Panc1 (cell line): ENCODE data around the gene CHSY3. TPM values are rescaled to one million over a fixed set of nuclear protein-coding genes. Genes with fewer than 3 reads are reported as not detected.

Source experiments
- ATAC-seq: fragments of 200-7000 bp; cut with Tn5 transposase; 2 replicates; pipeline ENCODE4 v1.9.1; 2020; ENCODE audit warnings: mild to moderate bottlenecking, moderate library complexity
- BruUV-seq: library from RNA; stranded (reverse); fragments of 400-500 nt; replicated peaks from 2 replicates; lab custom pipeline; 2021; lab: Mats Ljungman, UMichigan
- CTCF ChIA-PET: fragments of 300-600 bp; sonication (Branson Sonifier 250); formaldehyde crosslinking; loops from one replicate; lab custom pipeline; 2022; ENCODE audit warnings: antibody characterized with exemption; lab: Charles Lee
- POLR2A ChIA-PET: fragments of 300-600 bp; sonication (Branson Sonifier 250); formaldehyde crosslinking; loops from one replicate; lab custom pipeline; 2022; ENCODE audit warnings: antibody characterized with exemption; lab: Charles Lee
- DNase-seq: peaks from one replicate; pipeline ENCODE4 v3.0.0-alpha.2; 2010; ENCODE audit warnings: low read depth, low spot score
- H3K27ac ChIP-seq: 2 replicates; pipeline ENCODE4 v1.5.1; 2011; ENCODE audit warnings: mild to moderate bottlenecking, low read length, inconsistent platforms
- H3K27me3 ChIP-seq: fragments of 200-500 bp; sonication (Bioruptor generic); 2 replicates; pipeline ENCODE4 v1.6.0; 2014; ENCODE audit warnings: low read length, inconsistent platforms; ENCODE audit not compliant: control insufficient read depth, insufficient read depth
- H3K36me3 ChIP-seq: fragments of 200-500 bp; sonication (Bioruptor generic); 2 replicates; pipeline ENCODE4 v1.5.1; 2014; ENCODE audit warnings: inconsistent platforms, mild to moderate bottlenecking, low read length, moderate library complexity; ENCODE audit not compliant: control insufficient read depth, insufficient read depth
- H3K4me1 ChIP-seq: 2 replicates; pipeline ENCODE4 v1.5.1; 2011; ENCODE audit warnings: inconsistent platforms, mild to moderate bottlenecking, low read length, moderate library complexity; ENCODE audit not compliant: control insufficient read depth, insufficient read depth
- H3K4me3 ChIP-seq, 2 experiments: 2 replicates each; pipeline ENCODE4 v1.5.1; 2011 to 2012; ENCODE audit warnings: low read depth in 2 of 2, low read length in 2 of 2, mild to moderate bottlenecking in 2 of 2, inconsistent platforms in 1 of 2, moderate library complexity in 1 of 2
- H3K9me3 ChIP-seq: fragments of 200-500 bp; sonication (Bioruptor generic); 2 replicates; pipeline ENCODE4 v1.5.1; 2014; ENCODE audit warnings: low read depth, mild to moderate bottlenecking, inconsistent platforms, low read length, moderate library complexity; ENCODE audit not compliant: control insufficient read depth, insufficient read depth
- POLR2AphosphoS5 ChIP-seq: IDR thresholded peaks from 2 replicates; pipeline ENCODE4 v1.6.1; 2012; ENCODE audit warnings: mild to moderate bottlenecking, low read depth, low read length, moderate library complexity
- SIN3A ChIP-seq: IDR thresholded peaks from 2 replicates; pipeline ENCODE4 v1.6.1; 2012; ENCODE audit warnings: low read depth, mild to moderate bottlenecking, low read length, moderate library complexity, borderline replicate concordance; ENCODE audit not compliant: insufficient read depth
- TCF7L2 ChIP-seq: IDR thresholded peaks from 2 replicates; pipeline ENCODE4 v1.6.1; 2011; ENCODE audit warnings: mild to moderate bottlenecking, low read depth, low read length, inconsistent platforms
- in situ Hi-C: cut with HindIII; loops from 2 replicates; pipeline ENCODE4 v1.10.0; 2016; ENCODE audit warnings: low sequenced_read_pairs, low pct_unique_long_range_greater_than_20kb
- intact Hi-C: fragments of 100-400 bp; cut with micrococcal nuclease; formaldehyde crosslinking; loops from one replicate; pipeline ENCODE4 v1.10.0; 2022; ENCODE audit not compliant: unreplicated experiment
- total RNA-seq: library from RNA; stranded (reverse); gene quantifications from one replicate; pipeline ENCODE4 v1.2.1, GENCODE V29; 2021; ENCODE audit not compliant: unreplicated experiment
- TF ChIP-seq, protein P1 (sequence below): fragments of 450-650 bp; IDR thresholded peaks from 2 replicates; pipeline ENCODE4 v1.5.1; 2017; ENCODE audit warnings: mild to moderate bottlenecking
- TF ChIP-seq, protein P2 (sequence below), 2 experiments: IDR thresholded peaks; 2 replicates each; pipeline ENCODE4 v1.6.1; 2011 to 2012; ENCODE audit warnings: low read depth in 2 of 2, control low read depth in 1 of 2, low read length in 1 of 2, mild to moderate bottlenecking in 1 of 2, moderate library complexity in 1 of 2; ENCODE audit not compliant: insufficient read depth in 1 of 2

CHSY3 gene
- total RNA-seq, 1 experiment from 2014 or later, result not detected

DNA sequence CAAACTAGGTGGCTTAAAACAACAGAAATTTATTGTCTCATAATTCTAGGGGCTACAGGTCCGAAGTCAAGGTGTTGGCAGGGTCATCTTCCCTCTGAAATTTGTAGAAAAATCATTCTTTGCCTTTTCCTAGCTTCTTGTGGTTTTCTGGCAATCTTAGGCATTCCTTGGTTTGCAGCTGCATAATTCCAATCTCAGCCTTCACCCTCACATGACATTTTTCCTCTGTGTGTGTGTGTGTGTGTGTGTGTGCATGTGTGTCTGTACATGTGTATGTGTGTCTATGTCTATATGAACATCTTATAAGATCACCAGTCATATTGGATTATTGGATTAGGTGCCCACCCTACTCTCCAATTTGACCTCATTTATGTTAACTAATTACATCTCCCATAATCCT, 330.6 kb downstream of the CHSY3 start:
- TF ChIP-seq SIN3A (no peak), POLR2AphosphoS5 (no peak), TCF7L2 (no peak)
- TF ChIP-seq, protein P1, sequence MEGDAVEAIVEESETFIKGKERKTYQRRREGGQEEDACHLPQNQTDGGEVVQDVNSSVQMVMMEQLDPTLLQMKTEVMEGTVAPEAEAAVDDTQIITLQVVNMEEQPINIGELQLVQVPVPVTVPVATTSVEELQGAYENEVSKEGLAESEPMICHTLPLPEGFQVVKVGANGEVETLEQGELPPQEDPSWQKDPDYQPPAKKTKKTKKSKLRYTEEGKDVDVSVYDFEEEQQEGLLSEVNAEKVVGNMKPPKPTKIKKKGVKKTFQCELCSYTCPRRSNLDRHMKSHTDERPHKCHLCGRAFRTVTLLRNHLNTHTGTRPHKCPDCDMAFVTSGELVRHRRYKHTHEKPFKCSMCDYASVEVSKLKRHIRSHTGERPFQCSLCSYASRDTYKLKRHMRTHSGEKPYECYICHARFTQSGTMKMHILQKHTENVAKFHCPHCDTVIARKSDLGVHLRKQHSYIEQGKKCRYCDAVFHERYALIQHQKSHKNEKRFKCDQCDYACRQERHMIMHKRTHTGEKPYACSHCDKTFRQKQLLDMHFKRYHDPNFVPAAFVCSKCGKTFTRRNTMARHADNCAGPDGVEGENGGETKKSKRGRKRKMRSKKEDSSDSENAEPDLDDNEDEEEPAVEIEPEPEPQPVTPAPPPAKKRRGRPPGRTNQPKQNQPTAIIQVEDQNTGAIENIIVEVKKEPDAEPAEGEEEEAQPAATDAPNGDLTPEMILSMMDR, result no peak
- TF ChIP-seq, protein P2, sequence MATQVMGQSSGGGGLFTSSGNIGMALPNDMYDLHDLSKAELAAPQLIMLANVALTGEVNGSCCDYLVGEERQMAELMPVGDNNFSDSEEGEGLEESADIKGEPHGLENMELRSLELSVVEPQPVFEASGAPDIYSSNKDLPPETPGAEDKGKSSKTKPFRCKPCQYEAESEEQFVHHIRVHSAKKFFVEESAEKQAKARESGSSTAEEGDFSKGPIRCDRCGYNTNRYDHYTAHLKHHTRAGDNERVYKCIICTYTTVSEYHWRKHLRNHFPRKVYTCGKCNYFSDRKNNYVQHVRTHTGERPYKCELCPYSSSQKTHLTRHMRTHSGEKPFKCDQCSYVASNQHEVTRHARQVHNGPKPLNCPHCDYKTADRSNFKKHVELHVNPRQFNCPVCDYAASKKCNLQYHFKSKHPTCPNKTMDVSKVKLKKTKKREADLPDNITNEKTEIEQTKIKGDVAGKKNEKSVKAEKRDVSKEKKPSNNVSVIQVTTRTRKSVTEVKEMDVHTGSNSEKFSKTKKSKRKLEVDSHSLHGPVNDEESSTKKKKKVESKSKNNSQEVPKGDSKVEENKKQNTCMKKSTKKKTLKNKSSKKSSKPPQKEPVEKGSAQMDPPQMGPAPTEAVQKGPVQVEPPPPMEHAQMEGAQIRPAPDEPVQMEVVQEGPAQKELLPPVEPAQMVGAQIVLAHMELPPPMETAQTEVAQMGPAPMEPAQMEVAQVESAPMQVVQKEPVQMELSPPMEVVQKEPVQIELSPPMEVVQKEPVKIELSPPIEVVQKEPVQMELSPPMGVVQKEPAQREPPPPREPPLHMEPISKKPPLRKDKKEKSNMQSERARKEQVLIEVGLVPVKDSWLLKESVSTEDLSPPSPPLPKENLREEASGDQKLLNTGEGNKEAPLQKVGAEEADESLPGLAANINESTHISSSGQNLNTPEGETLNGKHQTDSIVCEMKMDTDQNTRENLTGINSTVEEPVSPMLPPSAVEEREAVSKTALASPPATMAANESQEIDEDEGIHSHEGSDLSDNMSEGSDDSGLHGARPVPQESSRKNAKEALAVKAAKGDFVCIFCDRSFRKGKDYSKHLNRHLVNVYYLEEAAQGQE (IDR thresholded peaks at IDR 0.05; ENCODE audit: insufficient read depth in 1 of 2, low read depth in 2 of 2, low read length in 1 of 2), result no peak
- intact Hi-C loops (no loop called here), in situ Hi-C loops (no loop called here)
- Histone ChIP-seq H3K9me3 (no peaks in the 10 kb centered on the region), H3K4me3 (no peak overlapping the region), H3K4me1 (no peaks in the 10 kb centered on the region), H3K36me3 (no peaks in the 10 kb centered on the region), H3K27ac (no peak overlapping the region), H3K27me3 (no peaks in the 10 kb centered on the region)
- no peak for ATAC-seq
- DNase-seq, result no peak
- ChIA-PET POLR2A (no interaction called here), CTCF (no interaction called here)
- no TSS peak for BruUV-seq

Other genes starting within 250 kb of the CHSY3 start
- not detected for gene MINAR2, start 156.4 kb upstream of the CHSY3 start, total RNA-seq